Activated T-cell treated with anti-CD3 and anti-CD28 coated beads for 24 hours (primary cell): ENCODE measurements around the gene ZNF594.
"Not testable (repeated sequence)": the region's sequence is repeated elsewhere in the genome, so short reads cannot be mapped to it uniquely, and the experiment has no call there.

Source experiments
- DNase-seq: peaks from one replicate; pipeline ENCODE4 v3.0.0-alpha.2; 2020; ENCODE audit warnings: low read depth

Gene ZNF594

DNA sequence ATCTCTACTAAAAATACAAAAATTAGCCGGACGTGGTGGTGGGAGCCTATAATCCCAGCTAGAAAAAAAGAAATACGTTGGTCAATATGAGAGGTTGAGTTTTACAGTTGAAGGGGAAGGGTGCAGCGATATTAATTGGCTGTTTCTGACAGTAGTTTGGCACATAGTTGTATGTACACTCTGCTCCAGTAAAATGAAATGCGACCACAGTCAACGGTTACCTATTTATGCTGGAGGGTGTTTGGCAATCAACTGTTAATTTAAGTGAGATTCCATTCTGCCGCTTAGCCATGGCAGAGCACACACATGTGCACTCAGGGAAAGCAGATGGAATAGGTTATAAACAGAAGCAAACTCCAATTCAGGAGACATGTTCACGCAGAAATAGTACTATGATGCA, 9.3 kb upstream of the ZNF594 start:
- DNase-seq: no peak

DNA sequence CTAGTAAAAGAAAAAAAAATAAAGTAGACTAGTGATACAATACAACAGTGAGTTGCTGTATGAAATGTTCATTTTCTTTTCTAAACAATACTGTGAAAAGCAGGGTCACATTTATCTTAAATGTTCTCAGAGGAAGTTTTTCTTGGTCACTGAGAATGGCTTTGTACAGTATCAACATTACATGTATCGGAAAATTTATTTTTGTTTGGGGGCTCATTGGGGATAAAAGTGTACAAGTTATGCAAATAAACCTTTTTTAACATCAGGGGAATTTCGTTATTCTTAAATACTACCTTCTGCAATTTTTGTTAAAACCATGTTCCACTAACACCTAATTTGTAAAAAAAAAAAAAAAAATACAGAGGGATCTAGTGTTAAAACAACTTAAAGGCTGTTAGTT, 8.7 kb upstream of the ZNF594 start:
- no peak for DNase-seq

DNA sequence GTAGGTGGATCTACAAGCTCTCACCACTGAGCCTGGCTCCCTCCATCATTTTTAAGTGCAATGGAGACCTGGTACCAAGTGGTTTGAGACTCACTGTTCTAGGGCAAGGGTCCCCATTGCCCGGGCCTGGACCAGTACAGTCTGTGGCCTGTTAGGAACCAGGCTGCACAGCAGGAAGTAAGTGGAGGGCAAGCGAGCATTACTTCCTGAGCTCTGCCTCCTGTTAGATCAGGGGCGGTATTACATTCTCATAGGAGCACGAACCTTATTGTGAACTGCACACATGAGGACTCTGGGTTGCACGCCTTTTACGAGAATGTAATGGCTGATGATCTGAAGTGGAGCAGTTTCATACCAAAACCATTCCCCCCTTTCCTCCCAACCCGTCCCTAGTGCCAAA, 6.8 kb upstream of the ZNF594 start:
- DNase-seq: no peak

DNA sequence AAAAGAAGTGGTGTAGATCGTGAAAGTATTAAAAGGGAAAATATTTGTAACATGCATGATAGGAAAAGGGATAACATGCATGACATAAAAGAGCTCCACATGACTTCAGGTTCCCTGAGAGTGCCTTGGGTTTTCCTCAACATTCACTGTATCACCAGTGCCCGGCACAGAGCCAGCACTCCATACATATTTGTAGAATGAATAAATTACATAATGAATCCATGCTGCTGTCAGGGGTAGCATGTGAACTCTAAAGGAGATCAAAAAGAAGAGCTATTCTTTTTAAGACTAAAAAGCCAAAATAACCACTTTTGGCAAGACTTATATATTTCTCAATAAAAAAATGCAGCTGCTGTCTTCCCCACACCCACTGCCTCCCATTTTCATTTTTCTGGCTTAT, 2.7 kb upstream of the ZNF594 start:
- DNase-seq: no peak

DNA sequence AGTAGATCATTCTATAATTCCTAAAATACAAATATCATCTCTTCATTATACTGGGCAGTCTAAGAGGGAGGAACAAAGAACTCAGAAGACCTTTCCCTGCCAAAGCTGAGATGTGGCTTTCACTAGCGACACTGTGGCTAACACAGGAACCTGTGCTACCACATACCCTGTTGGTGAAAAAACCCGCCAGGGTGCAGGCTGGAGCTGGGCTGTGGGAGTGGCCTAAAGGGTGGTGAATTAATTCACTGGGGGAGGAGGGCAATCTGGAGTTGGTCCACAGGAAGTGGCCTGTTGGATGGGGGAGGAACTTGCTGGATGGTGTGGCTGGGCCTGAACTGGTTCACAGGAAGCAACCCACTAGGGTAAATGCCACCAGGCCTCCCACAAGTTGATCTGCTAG, 7.4 kb downstream of the ZNF594 start:
- no peak for DNase-seq

DNA sequence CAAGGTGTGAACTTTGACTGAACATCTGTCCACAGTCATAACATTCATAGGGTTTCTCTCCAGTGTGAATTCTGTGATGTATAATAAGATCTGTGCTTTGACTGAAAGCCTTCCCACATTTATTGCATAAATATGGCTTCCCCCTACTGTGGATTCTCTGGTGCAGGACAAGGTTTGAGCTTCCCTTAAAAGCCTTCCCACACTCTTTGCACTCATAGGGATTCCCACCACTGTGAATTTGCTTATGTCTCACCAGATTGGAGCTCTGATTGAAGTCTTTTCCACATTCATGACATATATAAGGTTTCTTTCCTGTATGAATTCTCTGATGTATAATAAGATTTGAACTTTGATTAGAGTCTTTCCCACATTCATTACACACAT, 8.3 kb downstream of the ZNF594 start:
- no peak for DNase-seq

DNA sequence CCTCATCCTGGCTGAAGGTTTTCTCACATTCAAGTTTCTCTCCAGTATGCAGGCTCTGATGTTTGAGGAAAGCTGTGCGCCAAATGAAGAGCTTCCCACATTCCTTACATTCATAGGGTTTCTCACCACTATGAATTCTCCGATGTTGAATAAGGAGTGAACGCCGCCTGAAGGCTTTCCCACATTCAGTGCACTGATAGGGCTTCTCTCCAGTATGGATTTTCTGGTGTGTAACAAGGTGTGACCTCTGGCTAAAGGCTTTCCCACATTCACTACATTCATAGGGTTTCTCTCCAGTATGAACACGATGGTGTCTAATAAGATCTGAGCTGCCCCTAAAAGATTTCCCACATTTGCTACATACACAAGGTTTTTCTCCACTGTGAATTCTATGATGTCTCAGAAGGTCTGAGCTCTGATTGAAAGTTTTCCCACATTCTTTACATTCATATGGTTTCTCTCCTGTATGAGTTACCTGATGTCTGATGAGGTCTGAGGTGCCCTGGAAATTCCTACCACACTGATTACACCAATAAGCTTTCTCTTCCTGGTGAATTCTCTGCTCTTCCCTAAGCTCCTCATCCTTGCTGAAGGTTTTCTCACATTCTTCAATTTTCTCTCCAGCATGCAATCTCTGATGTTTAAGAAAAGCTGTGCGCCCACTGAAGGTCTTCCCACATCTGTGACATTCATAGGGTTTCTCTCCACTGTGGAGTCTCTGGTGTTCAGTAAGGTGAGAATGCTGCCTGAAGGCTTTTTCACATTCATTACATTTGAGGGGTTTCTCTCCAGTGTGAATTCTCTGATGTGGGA, 8.9 kb downstream of the ZNF594 start:
- no peak for DNase-seq

DNA sequence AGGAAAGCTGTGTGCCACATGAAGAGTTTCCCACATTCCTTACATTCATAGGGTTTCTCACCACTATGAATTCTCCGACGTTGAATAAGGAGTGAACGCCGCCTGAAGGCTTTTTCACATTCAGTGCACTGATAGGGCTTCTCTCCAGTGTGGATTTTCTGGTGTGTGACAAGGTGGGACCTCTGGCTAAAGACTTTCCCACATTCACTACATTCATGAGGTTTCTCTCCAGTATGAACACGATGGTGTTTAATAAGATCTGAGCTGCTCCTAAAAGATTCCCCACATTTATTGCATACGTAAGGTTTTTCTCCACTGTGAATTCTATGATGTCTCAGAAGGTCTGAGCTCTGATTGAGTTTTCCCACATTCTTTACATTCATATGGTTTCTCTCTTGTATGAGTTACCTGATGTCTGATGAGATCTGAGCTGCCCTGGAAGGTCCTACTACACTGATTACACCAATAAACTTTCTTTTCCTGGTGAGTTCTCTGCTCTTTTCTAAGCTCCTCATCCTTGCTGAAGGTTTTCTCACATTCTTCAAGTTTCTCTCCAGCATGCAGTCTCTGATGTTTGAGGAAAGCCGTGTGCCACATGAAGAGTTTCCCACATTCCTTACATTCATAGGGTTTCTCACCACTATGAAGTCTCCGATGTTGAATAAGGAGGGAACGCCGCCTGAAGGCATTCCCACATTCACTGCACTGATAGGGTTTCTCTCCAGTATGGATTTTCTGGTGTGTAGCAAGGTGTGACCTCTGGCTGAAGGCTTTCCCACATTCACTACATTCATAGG, 10.0 kb downstream of the ZNF594 start:
- no peak for DNase-seq

DNA sequence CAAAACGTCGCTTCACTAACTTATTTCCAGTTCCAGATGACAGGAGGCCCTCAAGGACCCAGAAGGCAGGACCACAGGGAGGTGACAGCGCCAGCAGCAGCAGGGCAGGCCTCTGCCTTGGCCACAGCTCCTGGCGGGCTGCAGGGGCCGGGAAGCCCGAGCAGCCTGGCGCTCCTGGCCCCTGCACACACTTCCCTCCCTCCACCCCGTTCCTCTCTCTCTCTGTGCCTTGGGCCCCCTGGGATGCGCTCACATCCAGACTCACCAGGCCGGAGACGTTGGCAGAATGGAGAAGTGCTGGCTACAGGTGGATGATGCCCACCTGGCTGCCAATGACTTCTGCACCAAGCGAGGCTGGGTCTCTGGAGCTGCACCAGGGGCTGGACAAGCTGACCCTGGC, 12.7 kb downstream of the ZNF594 start:
- DNase-seq: no peak

DNA sequence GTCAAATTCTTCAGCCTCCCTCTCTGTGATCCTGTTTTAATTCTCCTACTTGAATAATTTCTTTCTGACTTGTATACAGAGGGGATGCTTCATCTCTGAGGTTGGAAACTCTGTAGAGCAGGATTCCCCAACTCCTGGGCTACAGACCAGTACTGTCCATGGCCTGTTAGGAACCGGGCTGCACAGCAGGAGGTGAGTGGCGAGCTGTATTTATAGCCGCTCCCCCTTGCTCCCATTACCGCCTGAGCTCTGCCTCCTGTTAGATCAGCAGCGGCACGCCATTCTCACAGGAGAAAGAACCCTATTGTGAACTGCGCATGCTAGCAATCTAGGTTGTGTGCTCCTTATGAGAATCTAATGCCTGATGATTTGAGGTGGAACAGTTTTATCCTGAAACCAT, 16.6 kb downstream of the ZNF594 start:
- not testable (repeated sequence) for DNase-seq

DNA sequence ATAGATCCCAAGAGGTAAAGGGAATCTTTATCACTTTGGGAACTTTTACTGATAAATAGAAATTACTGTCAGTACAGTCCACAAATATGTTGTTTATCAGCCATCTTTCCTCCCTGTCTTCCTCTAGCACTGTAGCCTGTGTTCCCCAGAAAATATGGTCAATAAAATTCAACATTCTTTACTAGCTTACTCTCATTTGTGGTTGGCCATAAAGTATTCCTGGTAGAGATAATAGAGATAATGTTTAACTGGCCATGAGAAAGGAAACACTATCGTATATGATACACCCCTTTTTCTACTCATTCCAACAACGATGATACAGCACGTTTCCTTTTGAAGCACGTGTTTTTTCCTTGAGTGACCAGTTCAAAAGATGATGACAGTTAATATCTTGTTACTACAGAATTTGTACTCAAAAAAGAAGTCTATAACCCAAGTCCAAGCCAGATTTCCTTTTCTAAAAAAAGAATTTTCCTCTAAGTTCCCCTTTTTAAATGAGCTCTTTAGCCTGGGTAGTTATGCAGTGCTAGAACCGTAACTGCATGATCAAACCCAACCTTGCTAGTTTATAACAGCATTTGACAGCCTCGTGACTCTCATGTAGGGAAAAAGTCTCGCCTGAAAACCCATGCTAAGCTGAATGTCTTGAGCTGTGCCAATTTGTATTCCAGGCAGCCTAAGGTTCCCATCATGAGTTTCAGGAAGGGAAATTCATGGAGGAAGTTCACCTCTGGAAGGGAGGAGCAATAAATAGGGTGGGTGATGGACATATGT, 25.7 kb downstream of the ZNF594 start:
- not testable (repeated sequence) for DNase-seq

DNA sequence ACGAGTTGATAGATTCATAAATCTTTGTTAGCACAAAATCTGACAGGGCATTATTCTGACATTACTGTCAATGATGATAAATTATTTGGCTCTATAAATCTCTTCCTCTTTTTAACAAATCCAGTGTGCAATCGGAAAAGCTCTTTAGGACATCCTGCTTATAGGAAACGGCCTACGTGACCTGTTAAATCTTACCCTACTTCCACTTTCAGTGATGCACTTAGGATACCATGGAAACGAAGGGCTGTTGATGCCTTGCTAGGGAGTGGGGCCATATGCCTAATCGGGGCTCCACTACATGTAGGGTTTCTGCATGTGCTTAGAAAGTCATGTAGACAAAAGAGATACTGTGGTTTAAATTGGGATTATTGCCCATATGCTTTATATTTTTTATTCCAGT, 27.2 kb downstream of the ZNF594 start:
- no peak for DNase-seq

DNA sequence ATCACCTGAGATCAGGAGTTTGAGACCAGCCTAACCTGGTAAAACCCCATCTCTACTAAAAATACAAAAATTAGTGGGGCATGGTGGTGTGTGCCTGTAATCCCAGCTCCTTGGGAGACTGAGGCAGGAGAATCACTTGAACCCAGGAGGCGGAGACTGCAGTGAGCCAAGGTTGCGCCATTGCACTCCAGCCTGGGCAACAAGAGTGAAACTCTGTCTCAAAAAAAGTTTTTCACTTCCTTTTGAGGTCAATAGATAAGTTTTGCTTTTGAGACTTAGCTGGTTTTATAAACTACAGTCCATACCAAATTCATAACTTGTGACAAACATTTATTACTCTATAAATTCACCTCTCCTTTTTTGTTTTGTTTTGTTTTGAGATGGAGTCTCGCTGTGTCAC, 29.9 kb downstream of the ZNF594 start:
- DNase-seq: not testable (repeated sequence)

DNA sequence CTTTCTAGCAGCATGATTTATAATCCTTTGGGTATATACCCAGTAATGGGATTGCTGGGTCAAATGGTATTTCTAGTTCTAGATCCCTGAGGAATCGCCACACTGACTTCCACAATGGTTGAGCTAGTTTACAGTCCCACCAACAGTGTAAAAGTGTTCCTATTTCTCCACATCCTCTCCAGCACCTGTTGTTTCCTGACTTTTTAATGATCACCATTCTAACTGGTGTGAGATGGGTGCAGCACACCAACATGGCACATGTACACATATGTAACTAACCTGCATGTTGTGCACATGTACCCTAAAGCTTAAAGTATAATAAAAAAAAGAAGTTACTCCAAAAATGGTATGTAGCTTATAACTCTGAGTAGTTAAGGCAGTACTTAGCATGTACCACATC, 31.0 kb downstream of the ZNF594 start:
- DNase-seq: not testable (repeated sequence)

DNA sequence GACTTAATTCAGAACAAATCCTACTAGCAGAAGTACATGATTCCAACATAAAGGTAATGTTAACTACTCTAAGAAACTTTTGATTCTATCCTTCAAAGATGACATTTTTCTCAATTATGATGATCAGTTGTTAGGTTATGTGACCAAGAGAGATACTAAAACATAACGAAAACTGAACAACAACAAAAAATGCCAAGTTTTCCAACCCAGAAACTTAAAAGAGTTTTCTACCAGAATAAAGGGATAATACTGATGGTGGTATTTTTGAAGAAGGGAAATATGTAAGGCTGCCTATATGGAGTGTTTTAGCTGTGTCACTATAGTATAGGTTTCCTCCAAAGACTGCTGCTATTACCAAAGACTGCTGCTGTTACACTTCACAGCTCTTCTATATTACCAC, 45.5 kb downstream of the ZNF594 start:
- DNase-seq: not testable (repeated sequence)

DNA sequence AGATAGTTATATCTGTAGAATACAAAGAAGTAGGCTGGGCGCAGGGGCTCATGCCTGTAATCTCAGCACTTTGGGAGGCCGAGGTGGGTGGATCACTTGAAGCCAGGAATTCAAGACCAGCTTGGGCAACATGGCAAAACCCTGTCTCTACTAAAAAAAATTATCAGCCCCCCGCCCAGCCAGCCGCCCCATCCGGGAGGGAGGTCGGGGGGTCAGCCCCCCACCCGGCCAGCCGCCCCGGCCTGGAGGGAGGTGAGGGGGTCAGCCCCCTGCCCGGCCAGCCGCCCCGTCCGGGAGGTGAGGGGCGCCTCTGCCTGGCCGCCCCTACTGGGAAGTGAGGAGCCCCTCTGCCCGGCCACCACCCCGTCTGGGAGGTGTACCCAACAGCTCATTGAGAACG, 48.8 kb downstream of the ZNF594 start:
- not testable (repeated sequence) for DNase-seq

DNA sequence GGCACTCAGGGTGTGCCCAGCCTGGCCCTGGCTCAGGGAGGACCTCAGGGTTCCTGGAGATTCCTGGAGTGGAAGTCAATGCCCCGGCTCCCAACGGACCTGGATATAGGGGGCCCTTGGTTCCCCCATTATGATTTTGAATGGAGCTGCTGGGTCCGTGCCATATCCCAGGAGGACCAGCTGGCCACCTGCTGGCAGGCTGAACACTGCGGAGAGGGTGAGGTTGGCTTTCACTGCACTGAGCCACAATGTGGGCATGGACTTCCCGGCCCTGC, 52.3 kb downstream of the ZNF594 start:
- no peak for DNase-seq

DNA sequence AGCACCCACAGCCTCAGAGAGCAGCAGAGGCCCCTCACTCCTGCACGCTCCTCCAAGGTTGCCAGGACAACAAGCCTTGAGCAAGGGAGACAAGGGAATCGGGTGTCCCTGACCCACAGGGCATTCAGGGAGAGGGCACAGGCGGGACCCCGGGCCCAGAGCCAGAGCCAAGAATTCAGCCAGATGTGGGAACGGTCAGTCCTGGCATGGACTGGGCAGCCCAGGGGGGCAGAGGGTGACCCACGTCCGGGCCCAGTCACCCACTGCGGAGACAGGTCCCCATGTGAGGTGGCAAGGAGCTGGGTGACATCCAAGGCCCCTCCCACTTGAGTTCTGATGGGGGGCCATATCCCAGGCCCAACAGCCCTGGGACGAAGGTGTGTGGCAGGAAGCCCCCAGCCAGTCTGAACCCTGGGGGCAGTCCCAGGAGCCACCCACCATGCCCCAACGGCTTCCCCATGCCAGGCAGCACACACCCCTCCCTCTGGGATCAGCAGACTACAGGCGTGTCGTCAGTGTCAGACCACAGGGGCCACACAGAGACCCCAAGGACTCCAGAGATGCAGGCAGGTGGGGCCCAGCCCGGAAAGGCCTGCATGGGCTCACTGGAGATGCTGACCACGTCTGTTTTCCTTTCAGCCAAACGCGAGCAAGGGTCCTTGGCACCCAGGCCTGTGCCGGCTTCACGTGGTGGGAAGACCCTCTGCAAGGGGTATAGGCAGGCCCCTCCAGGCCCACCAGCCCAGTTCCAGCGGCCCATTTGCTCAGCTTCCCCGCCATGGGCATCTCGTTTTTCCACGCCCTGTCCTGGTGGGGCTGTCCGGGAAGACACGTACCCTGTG, 52.8 kb downstream of the ZNF594 start:
- DNase-seq: no peak

DNA sequence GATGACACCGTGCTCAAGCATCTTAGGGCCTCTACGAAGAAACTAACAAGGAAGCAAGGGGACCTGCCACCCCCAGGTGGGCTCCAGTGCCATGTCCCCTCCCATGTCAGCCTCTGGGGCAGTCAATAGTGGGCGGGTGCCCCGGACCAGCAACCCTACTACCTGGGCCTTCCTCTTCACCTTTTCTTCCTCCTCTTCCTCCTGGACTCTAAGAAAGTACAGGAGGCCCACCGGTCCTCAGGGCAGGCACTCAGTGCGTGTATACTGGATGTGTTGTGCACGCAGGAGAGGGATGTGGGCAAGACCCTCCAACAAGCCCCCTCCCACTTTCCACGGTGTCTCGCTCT, 53.5 kb downstream of the ZNF594 start:
- not testable (repeated sequence) for DNase-seq

DNA sequence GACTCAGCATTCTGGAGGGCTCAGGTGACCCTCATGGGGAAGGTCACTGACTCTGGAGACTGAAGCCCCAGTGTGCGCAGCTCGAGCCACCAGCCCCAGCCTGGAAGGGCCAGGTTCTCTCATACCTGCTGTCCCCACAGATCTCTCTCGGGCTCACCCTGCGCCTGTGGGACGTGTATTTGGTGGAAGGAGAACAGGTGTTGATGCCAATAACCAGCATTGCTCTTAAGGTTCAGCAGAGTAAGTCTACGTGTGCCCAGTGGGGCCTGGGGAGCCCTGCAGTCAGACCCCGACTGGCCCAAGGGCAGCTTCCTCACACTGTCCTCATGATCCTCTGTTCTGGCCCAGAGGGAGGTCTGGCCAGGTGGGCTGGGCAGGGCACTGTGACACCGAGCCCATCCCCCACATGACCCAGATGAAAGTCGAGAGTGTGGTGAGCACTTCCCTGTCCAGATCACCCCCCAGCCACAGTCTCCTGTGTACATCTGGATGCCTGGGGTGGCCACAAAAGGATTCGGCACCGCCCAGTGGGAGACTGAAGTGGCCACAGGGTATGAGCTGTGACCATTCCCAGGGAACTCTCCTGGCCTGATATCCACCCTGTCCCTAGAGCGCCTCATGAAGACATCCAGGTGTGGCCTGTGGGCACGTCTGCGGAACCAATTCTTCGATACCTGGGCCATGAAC, 54.0 kb downstream of the ZNF594 start:
- not testable (repeated sequence) for DNase-seq

DNA sequence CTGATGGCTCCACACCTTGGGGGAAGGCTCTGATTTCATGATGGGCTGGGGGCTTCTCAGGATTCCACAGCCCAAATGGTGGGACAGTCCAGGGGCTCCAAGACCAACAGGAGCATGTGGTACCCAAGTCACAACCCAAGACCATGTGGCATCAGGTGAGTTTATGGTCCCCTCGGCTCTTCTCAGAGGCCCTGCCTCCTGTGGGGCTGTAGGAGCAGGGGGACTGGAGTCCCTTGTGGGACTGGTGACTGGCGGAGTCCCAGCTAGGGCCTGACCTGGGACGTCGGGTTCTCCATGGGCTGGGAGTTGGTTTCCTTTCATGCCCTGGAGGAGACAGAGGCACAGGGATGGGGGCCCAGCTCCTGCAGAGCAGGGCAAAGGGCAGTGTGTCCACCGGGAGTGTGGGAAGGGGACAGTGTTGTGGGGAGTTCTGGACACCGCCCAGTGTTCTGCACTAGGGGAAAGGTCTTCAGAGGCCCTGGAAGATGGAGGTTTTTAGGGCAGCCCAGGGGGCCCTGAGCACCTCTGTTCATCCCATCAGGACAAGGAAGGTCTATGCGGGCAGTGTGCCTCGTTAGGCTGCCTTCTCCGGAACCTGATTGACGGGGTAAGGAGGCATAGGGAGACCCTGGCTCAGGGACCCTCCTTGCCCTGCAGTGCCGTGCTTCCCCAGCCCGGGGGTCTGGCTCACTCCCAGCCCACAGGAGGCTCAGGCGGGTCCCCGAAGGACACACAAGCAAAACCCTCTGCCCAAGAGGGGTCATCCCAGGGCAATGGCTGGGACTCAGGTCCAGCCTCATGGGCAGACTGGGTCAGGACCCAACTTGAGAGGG, 54.9 kb downstream of the ZNF594 start:
- not testable (repeated sequence) for DNase-seq
